A204.1 (cell line): ENCODE results near the gene SCT.

ENCODE experiments used
- FAIRE-seq: peaks from 2 replicates; lab custom pipeline; 2012; peaks lifted over from hg19 to GRCh38; lab: Jason Lieb, UNC

SCT gene

DNA sequence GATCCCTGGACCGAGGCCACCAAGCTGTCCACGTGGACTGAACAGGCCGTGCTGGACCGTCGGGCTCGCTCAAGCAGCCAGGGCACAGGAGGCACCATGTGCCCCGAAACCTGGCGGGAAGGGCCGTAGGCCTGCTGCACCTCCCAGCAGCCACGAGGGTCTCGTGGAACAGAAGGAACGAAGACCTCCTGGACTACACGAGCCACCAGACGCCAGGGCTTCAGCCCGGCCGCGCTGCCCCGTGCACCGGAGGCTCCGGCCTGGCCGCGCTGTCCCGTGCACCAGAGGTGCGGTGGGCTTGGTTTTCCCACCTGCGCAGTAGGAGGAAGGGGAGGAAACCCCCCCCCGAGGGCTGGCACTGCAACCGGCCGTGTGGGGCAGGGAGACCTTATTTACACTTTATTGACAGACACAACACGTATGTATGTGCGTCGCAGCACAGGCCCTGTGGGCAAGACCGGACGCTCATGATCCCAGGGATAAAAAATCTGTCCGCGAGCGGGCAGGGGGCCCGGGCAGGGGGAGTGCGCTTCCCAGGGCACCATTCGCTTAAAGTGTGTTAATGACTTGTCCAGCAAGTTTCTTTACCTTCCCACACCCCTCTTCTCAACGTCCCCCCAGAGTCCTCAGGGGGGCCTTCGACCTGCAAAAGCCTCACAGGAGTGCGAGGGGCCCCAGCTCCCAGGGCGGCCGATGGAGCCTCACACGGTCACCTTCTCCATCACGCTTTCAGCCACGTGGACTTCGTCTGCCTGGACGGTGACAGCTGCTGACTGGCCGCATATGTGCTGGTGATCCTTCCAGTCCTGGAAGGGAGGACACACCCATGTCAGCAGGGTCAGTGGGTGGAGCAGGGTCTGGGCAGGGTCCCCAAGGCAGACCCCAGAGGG, 17.1 kb upstream of the SCT start:
- FAIRE-seq = no peak

DNA sequence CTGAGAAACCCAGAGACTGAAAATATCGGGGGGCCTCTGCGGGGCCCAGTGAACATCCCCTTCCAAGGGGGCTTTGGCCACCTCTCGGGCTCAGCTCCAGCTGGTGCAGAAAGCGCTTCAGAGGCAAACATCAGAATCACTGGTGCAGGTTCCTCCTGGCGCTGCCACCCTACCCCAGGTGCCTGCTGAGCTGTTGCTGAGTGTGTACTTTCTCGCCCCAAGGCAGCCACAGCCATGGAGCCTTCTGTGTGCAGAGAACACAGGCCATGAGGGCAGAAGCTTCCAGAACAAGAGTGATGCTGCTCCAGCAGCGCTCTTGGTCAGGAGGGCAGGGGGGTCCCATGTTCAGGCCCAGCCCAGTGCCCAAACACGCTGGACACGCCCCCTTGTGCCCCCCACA, 16.4 kb upstream of the SCT start:
- no peak for FAIRE-seq

DNA sequence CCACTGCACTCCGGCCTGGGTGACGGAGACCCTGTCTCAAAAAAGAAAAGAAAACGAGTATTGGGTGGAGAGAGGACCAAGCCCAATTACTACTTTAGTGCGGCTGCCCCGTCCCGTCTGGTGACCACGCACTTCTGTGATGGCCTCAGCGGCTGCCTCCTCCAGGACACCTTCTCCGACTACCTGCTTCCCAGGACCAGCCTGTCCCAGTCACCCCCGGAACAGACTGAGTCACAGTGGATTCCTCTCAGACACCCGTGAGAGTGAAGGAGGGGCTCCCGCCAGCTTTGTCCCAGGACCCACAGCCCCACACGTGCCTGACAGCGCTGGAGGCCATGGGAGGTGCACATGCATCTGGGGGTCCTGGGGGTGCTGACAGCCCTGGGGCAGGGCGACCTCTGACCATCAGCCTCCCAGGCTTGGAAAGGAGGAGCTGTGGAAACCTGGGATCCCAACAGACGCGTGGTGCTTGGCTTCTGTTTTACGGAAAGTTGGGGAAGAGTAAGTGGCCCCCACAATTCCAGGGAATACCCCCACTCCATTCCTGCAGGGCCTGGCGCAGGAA, 14.9 kb upstream of the SCT start:
- no peak for FAIRE-seq

DNA sequence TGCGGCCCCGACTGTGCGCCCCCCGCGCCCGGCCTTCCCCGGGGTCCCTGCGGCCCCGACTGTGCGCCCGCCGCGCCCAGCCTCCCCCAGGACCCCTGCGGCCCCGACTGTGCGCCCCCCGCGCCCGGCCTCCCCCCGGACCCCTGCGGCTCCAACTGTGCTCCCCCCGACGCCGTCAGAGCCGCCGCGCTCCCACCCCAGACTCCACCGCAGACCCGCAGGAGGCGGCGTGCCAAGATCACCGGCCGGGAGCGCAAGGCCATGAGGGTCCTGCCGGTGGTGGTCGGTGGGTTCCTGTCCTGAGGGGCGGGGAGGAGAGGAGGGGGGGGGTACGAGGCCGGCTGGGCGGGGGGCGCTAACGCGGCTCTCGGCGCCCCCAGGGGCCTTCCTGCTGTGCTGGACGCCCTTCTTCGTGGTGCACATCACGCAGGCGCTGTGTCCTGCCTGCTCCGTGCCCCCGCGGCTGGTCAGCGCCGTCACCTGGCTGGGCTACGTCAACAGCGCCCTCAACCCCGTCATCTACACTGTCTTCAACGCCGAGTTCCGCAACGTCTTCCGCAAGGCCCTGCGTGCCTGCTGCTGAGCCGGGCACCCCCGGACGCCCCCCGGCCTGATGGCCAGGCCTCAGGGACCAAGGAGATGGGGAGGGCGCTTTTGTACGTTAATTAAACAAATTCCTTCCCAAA, 13.2 kb upstream of the SCT start:
- FAIRE-seq = no peak

DNA sequence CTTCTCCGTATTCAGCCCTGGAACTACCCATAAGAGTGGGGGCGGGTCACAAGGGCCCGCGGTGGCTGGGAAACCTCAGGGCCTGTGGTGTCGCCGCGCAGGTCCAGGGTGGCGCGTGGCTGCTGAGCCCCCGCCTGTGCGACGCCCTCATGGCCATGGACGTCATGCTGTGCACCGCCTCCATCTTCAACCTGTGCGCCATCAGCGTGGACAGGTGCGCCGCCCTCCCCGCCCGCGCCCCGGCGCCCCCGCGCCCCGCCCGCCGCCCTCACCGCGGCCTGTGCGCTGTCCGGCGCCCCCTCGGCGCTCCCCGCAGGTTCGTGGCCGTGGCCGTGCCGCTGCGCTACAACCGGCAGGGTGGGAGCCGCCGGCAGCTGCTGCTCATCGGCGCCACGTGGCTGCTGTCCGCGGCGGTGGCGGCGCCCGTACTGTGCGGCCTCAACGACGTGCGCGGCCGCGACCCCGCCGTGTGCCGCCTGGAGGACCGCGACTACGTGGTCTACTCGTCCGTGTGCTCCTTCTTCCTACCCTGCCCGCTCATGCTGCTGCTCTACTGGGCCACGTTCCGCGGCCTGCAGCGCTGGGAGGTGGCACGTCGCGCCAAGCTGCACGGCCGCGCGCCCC, 12.5 kb upstream of the SCT start:
- no peak for FAIRE-seq

DNA sequence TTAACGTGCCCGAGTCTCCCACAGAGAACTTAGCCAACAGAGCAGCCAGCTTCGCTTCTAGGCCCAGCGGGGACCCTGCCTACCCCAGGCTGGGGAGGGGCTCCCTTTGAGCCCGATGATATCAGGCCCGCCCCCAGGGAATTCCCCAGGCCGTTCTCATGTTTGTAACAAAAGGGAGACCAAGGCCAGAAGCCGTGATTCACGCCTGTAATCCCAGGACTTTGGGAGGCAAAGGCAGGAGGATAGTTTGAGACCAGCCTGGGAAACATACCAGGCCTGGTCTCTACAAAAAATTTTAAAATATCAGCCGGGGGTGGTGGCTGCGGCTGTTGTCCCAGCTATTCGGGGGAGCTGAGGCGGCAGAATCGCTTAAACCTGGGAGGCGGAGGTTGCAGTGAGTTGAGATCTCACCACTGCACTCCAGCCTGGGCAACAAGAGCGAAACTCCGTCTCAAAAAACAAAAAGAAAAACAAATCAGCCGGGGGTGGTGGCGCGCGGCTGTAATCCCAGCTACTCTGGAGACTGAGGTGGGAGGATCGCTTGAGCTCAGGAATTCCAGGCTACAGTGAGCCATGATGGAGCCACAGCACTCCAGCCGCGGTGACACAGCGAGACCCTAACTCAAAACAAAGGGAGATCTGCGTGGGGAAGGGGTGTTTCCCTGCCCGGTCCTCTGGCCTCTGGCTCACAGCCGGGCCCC, 11.8 kb upstream of the SCT start:
- no peak for FAIRE-seq

DNA sequence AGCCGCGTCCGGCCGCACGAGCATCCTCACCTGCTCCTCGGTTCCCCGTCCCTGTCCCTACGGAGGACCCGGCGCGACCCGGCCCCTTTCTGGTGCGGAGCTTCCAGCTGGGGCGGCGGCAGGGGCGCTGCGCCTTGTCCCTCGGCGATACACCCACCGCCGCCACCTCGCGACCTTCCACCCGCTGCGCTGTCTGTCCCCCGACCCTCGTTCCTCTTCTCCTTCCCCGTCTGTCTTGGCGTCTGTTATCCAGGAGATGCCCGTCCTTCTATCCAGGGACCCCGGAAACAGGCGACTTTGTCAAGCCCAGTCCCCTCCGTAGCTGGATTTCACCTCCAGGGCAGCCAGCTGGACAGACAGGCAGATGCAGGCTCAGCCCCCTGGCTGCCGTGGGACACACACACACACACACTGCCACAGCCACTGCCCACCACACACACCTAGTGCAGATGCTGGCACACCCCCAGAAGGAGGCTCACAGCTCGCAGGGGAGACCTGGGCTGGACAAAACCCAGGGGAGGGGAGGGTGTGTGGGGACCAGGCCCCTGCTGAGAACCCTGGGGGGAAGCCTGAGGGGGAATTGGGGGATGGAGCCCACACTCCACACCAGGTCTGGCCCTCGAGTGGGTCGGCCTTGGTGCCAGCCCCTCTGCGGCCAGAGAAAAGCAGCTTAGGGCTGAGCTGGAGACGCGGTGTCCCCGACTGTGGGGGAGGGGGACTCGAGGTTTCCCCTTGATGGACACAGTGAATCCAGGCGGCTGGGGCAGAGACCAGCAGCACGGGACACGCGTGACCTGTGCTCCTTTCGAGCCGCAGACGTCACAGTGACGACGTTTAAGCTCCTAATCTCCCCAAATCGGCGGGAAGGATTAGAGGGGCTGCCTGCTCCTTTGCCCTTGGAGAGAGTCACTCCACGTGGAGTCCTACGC, 10.9 kb upstream of the SCT start:
- no peak for FAIRE-seq

DNA sequence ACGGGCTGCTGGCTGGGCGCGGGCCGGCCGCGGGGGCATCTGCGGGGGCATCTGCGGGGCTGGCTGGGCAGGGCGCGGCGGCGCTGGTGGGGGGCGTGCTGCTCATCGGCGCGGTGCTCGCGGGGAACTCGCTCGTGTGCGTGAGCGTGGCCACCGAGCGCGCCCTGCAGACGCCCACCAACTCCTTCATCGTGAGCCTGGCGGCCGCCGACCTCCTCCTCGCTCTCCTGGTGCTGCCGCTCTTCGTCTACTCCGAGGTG, 10.3 kb upstream of the SCT start:
- FAIRE-seq = no peak

DNA sequence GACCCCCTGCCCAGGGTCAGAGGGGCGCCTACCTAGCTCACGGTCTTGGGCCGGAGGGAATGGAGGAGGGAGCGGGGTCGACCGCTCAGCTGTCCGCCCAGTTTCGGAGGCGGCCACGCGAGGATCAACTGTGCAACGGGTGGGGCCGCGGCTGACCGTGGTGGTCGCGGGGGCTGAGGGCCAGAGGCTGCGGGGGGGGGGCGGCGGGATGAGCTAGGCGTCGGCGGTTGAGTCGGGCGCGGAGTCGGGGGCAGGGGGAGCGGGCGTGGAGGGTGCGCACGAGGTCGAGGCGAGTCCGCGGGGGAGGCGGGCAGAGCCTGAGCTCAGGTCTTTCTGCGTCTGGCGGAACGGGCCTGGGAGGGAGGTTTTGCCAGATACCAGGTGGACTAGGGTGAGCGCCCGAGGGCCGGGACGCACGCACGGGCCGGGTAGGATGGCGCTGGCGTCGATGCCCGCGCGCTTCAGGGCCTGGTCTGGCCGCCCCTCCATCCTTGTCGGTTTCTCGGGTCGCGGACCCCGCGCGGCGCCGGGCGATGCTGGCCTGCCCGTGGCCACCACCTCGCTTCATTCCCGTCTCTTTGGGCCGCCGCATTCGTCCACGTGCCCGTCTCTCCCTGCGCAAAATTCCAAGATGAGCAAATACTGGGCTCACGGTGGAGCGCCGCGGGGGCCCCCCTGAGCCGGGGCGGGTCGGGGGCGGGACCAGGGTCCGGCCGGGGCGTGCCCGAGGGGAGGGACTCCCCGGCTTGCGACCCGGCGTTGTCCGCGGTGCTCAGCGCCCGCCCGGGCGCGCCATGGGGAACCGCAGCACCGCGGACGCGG, 9.7 kb upstream of the SCT start, which contains the start of gene DRD4:
TSS of gene DRD4 (plus strand) at position 759 of the 822 bp plus-strand sequence. CDS start at position 795, 36 bp downstream.
- no peak for FAIRE-seq

DNA sequence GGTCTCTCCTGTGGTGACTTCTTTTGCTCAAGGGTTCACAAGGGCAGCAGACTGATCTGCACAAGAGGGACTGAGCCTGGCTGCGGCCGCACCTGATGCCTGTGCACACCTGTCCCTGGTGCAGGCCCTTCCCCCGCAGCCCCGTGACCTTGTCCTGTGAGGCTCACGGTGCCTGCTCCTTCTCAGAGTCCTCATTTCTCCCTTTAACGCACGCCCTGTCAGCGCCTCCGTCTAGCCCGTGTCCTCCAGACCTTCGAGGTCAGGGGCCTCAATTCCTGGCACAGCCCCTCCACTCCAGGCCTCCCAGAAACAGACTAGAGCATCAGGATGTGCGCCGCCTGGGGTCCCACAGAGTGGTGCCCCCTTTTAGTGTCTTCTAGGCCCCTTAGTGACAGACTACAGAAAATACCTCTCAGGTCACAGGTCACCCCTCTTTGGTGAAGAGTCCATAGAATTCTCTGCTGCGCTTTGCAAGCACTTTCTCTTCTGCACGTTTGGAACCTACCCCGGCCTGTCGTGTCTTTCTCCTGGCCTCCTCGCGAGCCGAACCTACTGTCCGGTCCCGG, 9.0 kb upstream of the SCT start:
- no peak for FAIRE-seq

DNA sequence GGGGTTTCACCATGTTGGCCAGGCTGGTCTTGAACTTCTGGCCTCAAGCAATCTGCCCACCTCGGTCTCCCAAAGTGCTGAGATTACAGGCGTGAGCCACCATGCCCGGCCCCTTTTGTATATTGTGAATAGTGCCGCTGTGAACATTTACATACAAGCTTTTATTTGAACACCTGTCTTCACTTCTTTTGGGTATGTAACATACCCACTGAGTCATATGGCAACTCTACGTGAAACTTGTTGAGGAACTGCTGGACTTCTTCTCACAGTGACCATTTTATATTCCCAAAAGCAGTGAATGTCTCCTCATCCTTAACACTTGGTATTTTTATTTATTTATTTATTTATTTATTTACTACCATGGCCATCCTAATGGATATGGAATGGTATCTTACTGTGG, 3.9 kb upstream of the SCT start:
- no peak for FAIRE-seq

DNA sequence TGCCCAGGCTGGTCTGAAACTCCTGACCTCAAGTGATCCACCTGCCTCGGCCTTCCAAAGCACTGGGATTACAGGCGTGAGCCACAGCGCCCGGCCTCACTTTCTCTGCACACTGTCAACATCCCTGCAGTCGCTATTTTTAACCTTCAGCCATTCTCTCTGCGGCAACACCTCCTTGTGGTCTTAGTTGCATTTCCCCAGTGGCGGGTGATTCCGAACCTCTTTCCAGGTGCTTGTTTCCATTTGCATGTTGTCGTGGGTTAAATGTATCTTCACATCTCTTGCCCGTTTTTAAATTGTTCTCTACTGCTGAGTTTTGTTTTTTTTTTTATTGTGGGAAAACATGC, 2.2 kb upstream of the SCT start:
- no peak for FAIRE-seq

DNA sequence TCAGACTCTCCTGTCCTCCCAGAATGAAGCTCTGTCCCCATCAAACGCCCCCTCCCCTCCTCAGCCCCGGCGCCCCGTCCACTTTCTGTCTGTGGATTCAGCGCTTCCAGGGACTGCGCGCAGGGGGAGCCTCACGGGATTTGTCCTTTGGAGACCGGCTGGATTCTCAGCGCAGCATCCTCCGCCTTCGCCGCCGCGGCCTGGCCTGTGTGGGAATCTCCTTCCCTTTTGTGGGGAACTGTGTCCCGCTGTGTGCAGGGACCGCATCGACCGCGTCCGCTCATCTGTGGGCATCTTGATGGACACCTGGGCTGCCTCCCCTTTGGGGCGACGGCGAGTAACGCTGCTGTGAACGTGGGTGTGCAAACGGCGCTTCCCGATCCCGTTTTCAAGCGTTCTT, 1.1 kb upstream of the SCT start:
- no peak for FAIRE-seq

DNA sequence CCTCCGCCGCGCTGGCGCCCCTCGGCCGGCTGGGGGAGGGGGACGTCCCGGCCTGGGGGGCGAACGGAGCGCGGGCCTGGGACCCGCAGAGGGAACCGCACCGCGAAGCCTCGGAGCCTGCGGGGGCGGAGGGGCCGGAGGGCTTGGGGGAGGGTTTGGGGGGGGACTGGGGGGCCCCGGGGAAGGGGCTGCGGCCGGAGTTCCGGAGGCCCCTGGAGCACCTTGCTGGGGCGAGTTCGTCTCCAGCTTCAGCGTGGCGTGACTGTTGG, 261 bp upstream of the SCT start:
- FAIRE-seq = no peak

DNA sequence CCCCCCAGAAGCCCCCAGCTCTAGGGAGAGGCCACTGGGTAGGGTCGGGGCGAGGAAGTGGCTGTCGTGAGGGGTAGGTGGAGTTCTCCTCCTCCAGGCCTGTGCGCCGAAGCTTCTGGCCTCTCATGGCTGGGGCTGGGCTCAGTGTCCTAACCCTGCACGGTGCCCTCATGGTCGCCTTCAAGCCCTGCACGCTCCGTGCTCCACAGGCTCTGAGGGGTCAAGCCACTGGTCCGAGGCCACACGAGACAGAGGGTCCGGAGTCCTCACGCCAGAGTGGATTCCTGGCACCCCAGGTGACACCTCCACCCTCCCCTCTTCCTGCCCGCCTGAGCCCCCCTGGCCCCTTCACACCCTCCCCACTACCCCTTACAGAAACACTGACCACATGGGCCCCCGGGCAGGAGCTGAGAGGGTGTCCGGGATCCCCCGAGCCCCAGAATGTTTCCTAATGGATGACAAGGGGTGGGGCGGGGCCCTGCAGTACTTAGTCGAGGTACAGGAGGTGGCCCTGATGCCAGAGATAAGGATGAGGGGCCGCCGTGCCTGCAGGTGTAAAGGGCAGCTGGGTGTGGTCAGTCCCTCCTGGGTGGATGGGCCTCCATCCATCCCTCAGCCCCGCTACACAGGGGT, 1.2 kb downstream of the SCT start:
- no peak for FAIRE-seq

DNA sequence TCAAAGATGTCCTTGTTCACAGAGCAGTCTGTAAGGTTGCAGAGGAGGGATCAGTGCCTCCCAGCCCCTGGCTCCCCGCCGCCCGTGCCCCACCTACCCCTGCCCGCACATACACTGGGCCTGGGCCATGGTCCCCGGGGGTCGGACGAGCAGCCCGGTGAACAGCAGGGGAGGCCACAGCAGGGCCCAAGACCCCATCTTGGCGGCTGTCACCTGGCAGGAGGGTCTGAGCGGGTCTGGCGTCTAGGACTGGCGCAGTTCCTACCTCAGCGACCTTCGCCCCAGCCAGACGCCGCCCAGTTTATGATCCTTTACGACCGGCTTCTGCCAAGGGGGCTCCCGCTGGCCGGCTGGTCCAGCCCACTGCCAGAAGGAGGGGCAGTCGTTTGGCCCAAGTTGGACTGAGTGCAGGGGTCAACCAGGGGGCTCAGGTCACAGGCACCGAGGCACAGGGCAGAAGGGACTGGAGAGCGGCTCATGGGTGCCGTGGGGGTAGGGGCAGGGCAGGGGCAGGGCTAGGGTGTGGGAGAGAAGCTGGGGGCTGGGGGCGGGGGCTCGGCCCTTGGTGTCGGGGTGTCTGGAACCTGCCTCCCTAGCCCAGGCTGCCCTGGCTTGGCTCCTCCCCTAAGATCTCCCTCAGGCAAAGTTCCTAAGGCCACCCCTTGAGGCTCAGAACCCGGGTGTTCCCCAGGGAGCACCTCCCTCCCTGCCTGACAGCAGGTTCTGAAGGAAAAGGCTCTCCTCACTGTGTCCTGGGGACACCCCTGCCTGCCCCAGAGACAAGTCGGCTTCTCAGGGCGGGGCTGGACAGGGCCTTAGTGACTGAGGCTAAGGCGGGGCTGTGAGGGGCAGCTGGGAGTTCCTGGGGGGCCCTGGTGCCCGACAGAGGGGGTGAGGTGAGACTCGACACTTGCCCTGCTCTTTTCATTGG, 2.0 kb downstream of the SCT start, which contains the start of gene CDHR5:
TSS of gene CDHR5 (minus strand) at position 251 of the 931 bp plus-strand sequence. CDS start at position 198, 53 bp downstream.
- no peak for FAIRE-seq

DNA sequence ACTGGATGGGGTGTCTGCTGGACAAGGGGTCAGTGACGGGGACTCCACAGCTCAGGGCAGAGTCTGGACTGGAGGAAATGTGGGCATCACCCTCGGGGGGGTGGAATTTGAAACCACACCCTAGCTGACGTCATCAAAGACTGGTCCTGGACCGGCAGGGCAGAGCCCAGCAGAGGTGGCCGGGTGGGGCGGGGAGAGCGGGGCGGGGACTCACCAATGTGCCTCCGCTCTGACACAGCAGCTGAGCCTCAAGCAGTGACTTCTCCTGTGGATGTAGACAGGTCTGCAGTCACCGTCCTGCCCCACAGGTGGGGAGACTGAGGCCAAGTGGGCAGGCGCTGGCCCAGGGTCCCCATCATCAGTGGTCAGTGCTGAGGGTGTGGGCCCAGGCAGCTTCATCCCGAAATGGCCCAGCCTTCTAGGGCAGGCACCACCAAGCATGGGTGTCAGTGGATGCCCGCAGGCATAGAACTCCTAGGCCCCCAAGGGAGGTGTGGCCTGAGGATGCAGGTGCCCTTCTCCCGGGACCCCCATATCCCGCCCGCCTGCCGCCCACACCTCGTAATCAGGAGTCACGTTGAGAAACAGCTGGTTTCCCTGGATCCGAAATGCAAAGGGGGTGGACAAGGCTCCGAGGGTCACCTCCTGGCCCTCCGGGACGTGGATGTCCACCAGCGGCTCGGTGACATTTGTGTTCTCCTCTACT, 2.8 kb downstream of the SCT start:
- FAIRE-seq = no peak

DNA sequence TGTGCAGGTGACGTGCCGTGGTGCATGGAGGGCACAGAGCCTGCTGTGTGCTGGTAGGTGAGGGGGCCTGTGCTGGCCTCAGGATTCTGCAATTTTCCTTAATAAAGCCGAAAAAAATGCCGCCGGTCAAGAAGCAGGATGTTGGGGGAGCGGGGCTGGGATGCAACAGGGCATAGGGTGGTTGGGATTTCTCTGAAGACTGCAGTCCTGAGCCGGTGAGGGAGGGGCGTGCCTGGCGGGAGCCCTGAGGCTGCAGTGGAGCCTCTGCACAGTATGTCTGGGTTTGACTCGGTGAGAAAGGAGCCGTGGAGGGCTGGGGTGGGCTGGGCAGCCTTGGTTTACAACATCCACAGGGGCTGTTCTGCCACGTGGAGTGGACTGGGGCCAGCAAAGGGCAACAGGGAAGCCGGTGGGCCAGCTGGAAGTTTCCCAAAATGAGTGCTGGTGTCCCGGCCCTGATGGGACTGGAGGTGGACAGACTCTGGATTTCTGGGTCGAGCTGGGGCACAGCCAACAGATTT, 3.6 kb downstream of the SCT start:
- FAIRE-seq = no peak
